Vagina (tissue), 2 donors: ENCODE results near the gene RCN2.

Experiments used
- POLR2AphosphoS5 ChIP-seq, 2 donors: sonication (generic); formaldehyde crosslinking; IDR thresholded peaks; one replicate each; pipeline ENCODE4 v1.9.0; 2017; ENCODE audit warnings: antibody characterized with exemption in 2 of 2, mild to moderate bottlenecking in 2 of 2, low read depth in 1 of 2; ENCODE audit not compliant: insufficient read depth in 1 of 2
- TF ChIP-seq, protein P1 (sequence below), 3 experiments: fragments of 450-650 bp in 2 of 3; fragments of 200-600 bp in 1 of 3; sonication (generic) in 1 of 3; IDR thresholded peaks; one replicate each; pipeline ENCODE4 v1.5.1; 2017 to 2019; ENCODE audit warnings: antibody characterized with exemption in 3 of 3, mild to moderate bottlenecking in 2 of 3, moderate library complexity in 2 of 3

DNA sequence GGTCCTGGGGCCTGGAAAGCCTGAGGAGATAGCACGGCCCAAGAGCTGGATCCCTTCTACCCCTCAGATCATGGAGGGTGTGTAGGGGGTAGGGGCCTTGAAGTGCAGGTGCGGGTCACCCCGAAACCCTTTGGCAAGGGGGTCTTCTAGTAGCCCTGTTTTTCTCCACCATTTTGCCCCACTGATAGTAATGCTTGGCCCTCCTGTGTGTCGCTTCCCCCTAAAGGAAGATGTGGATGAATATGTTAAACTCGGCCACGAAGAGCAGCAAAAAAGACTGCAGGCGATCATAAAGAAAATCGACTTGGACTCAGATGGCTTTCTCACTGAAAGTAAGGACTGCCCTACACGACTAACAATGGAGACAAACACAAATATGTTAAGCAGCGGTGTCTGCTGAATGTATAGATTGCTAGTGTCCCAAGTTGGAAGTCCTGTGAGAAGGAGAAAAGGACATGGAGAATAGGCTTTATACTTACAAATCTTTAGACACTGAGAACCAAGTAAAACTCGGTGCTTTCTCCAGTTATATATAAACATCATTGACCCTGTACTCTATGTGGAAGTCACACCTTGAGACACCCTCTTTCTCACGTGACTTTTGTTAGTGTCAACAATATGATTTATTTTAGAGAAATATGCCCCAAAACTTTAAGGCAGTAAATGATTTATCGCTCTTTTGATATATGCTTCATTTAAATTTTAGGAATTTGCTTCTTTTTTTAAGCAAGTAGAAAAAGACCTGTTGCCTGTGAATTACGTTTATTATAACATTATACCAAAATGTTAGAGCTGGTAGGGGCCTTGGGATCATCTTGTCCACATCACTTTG, 802 bp downstream of the RCN2 start:
- TF ChIP-seq, protein P1, sequence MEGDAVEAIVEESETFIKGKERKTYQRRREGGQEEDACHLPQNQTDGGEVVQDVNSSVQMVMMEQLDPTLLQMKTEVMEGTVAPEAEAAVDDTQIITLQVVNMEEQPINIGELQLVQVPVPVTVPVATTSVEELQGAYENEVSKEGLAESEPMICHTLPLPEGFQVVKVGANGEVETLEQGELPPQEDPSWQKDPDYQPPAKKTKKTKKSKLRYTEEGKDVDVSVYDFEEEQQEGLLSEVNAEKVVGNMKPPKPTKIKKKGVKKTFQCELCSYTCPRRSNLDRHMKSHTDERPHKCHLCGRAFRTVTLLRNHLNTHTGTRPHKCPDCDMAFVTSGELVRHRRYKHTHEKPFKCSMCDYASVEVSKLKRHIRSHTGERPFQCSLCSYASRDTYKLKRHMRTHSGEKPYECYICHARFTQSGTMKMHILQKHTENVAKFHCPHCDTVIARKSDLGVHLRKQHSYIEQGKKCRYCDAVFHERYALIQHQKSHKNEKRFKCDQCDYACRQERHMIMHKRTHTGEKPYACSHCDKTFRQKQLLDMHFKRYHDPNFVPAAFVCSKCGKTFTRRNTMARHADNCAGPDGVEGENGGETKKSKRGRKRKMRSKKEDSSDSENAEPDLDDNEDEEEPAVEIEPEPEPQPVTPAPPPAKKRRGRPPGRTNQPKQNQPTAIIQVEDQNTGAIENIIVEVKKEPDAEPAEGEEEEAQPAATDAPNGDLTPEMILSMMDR (IDR thresholded peaks at IDR 0.05), result no peak
- no peak for TF ChIP-seq POLR2AphosphoS5 (IDR thresholded peaks at IDR 0.05; ENCODE audit: insufficient read depth in 1 of 2, low read depth in 1 of 2)
